ENCODE measurements around the gene SLC9A4.

SLC9A4 gene

GRCh38 chr2:102483086-102483485, 10.1 kb downstream of the SLC9A4 start:
- H3K36me3 ChIP-seq (ENCODE audit: control insufficient read depth, low read length), result no peaks in the 10 kb centered on the region
- H3K9me2 ChIP-seq (replicated peaks; ENCODE audit: control insufficient read depth, low read length), result no peaks in the 10 kb centered on the region
- no peaks in the 10 kb centered on the region for H3F3A ChIP-seq (ENCODE audit: control insufficient read depth, insufficient read depth)
- H3K27me3 ChIP-seq (ENCODE audit: control insufficient read depth, low read length), result no peaks in the 10 kb centered on the region
- no peaks in the 10 kb centered on the region for H4K20me1 ChIP-seq (ENCODE audit: control insufficient read depth, insufficient read depth, low read depth, low read length)
- no peak overlapping the region for H3K4me3 ChIP-seq (ENCODE audit: low read length)
- H3K27ac ChIP-seq (ENCODE audit: low read depth, low read length), result no peak overlapping the region
- no peaks in the 10 kb centered on the region for H3K4me1 ChIP-seq (ENCODE audit: control insufficient read depth, low read length)
- no peaks in the 10 kb centered on the region for H3K79me2 ChIP-seq (ENCODE audit: control insufficient read depth, low read length)
- H3K4me2 ChIP-seq (ENCODE audit: low read length), result no peak overlapping the region
- no peaks in the 10 kb centered on the region for H3K9me3 ChIP-seq (ENCODE audit: control insufficient read depth, insufficient read depth, low read length)
- TF ChIP-seq CTCF (IDR thresholded peaks at IDR 0.05; ENCODE audit: low read depth, low read length, poor library complexity, severe bottlenecking) (no peak), EZH2phosphoT487 (IDR thresholded peaks at IDR 0.05; ENCODE audit: borderline replicate concordance, low read length) (no peak)

- H3K36me3 ChIP-seq (ENCODE audit: control insufficient read depth, low read length), result no peaks in the 10 kb centered on the region
- no peaks in the 10 kb centered on the region for H3K27me3 ChIP-seq (ENCODE audit: control insufficient read depth, low read length)
Measured at GRCh38 chr2:102484310-102485061, 11.5 kb downstream of the SLC9A4 start.

GRCh38 chr2:102485147-102485785, 12.2 kb downstream of the SLC9A4 start:
- no peaks in the 10 kb centered on the region for H3K4me1 ChIP-seq (ENCODE audit: control insufficient read depth, low read length)
- no peaks in the 10 kb centered on the region for H3K9me3 ChIP-seq (ENCODE audit: control insufficient read depth, insufficient read depth, low read length)

More at GRCh38 chr2:102484310-102485061, 11.5 kb downstream of the SLC9A4 start:
- H3K9me3 ChIP-seq (ENCODE audit: control insufficient read depth, insufficient read depth, low read length), result no peaks in the 10 kb centered on the region
- no peaks in the 10 kb centered on the region for H3K9me2 ChIP-seq (replicated peaks; ENCODE audit: control insufficient read depth, low read length)
- H3K27ac ChIP-seq (ENCODE audit: low read depth, low read length), result no peak overlapping the region
- H3F3A ChIP-seq (ENCODE audit: control insufficient read depth, insufficient read depth), result no peaks in the 10 kb centered on the region
- H3K79me2 ChIP-seq (ENCODE audit: control insufficient read depth, low read length), result no peaks in the 10 kb centered on the region
- H3K4me3 ChIP-seq (ENCODE audit: low read length), result no peak overlapping the region
- no peak for TF ChIP-seq EZH2phosphoT487 (IDR thresholded peaks at IDR 0.05; ENCODE audit: borderline replicate concordance, low read length)
- no peak for TF ChIP-seq CTCF (IDR thresholded peaks at IDR 0.05; ENCODE audit: low read depth, low read length, poor library complexity, severe bottlenecking)
- H4K20me1 ChIP-seq (ENCODE audit: control insufficient read depth, insufficient read depth, low read depth, low read length), result no peaks in the 10 kb centered on the region
- no peaks in the 10 kb centered on the region for H3K4me1 ChIP-seq (ENCODE audit: control insufficient read depth, low read length)
- H3K4me2 ChIP-seq (ENCODE audit: low read length), result no peak overlapping the region

More at GRCh38 chr2:102485147-102485785, 12.2 kb downstream of the SLC9A4 start:
- Histone ChIP-seq H3K9me2 (replicated peaks; ENCODE audit: control insufficient read depth, low read length) (no peaks in the 10 kb centered on the region), H3F3A (ENCODE audit: control insufficient read depth, insufficient read depth) (no peaks in the 10 kb centered on the region), H4K20me1 (ENCODE audit: control insufficient read depth, insufficient read depth, low read depth, low read length) (no peaks in the 10 kb centered on the region), H3K27me3 (ENCODE audit: control insufficient read depth, low read length) (no peaks in the 10 kb centered on the region), H3K4me2 (ENCODE audit: low read length) (no peak overlapping the region), H3K36me3 (ENCODE audit: control insufficient read depth, low read length) (no peaks in the 10 kb centered on the region), H3K79me2 (ENCODE audit: control insufficient read depth, low read length) (no peaks in the 10 kb centered on the region), H3K27ac (ENCODE audit: low read depth, low read length) (no peak overlapping the region), H3K4me3 (ENCODE audit: low read length) (no peak overlapping the region)
- TF ChIP-seq EZH2phosphoT487 (IDR thresholded peaks at IDR 0.05; ENCODE audit: borderline replicate concordance, low read length), result no peak
- TF ChIP-seq CTCF (IDR thresholded peaks at IDR 0.05; ENCODE audit: low read depth, low read length, poor library complexity, severe bottlenecking), result no peak
